GM23338 (cell line): ENCODE results near the gene MRGPRG.

Source experiments
- EZH2 ChIP-seq: fragments of 200-600 bp; sonication (generic); IDR thresholded peaks from one replicate; pipeline ENCODE4 v1.8.0; 2017; ENCODE audit warnings: antibody characterized with exemption, mild to moderate bottlenecking, low read depth; ENCODE audit not compliant: unreplicated experiment
- EZH2phosphoT487 ChIP-seq: fragments of 200-600 bp; sonication (generic); IDR thresholded peaks from one replicate; pipeline ENCODE4 v1.8.1; 2018; ENCODE audit warnings: antibody characterized with exemption; ENCODE audit not compliant: unreplicated experiment
- JUNB ChIP-seq: IDR thresholded peaks from one replicate; pipeline ENCODE4 v1.6.1; 2016; ENCODE audit warnings: antibody characterized with exemption; ENCODE audit not compliant: unreplicated experiment
- POLR2AphosphoS5 ChIP-seq: IDR thresholded peaks from 2 replicates; pipeline ENCODE4 v1.6.1; 2016; ENCODE audit warnings: antibody characterized with exemption, low read depth
- TF ChIP-seq, protein P1 (sequence below), 2 experiments: fragments of 200-600 bp in 1 of 2; sonication (generic) in 1 of 2; conservative IDR thresholded peaks; 2 replicates each; pipeline versions ENCODE4 v1.5.1 to v1.6.1; 2016 to 2017; ENCODE audit warnings: antibody characterized with exemption in 2 of 2, low read depth in 2 of 2, mild to moderate bottlenecking in 2 of 2, moderate library complexity in 1 of 2
- TF ChIP-seq, protein P2 (sequence below): IDR thresholded peaks from one replicate; pipeline ENCODE4 v1.6.1; 2018; ENCODE audit warnings: antibody characterized with exemption; ENCODE audit not compliant: unreplicated experiment

DNA sequence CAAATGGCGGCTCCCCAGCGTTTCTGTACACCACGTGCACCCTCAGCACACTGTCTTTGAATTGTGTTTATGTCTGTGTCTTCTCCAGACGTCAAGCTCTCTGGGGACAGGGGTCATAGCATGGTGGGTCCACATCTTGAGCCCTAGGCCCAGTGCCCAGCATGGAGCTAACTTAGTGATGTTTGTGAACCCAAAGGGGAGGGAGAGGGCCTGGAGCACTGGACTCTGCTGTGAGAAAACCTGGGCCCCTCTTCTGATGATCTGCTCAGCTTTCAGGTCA lies 4.3 kb downstream of the MRGPRG start:
- TF ChIP-seq, protein P1, sequence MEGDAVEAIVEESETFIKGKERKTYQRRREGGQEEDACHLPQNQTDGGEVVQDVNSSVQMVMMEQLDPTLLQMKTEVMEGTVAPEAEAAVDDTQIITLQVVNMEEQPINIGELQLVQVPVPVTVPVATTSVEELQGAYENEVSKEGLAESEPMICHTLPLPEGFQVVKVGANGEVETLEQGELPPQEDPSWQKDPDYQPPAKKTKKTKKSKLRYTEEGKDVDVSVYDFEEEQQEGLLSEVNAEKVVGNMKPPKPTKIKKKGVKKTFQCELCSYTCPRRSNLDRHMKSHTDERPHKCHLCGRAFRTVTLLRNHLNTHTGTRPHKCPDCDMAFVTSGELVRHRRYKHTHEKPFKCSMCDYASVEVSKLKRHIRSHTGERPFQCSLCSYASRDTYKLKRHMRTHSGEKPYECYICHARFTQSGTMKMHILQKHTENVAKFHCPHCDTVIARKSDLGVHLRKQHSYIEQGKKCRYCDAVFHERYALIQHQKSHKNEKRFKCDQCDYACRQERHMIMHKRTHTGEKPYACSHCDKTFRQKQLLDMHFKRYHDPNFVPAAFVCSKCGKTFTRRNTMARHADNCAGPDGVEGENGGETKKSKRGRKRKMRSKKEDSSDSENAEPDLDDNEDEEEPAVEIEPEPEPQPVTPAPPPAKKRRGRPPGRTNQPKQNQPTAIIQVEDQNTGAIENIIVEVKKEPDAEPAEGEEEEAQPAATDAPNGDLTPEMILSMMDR (conservative IDR thresholded peaks at IDR 0.05; ENCODE audit: low read depth in 2 of 2) = no peak
- TF ChIP-seq POLR2AphosphoS5 (no peak), EZH2 (no peak), EZH2phosphoT487 (no peak), JUNB (no peak)
- TF ChIP-seq, protein P2, sequence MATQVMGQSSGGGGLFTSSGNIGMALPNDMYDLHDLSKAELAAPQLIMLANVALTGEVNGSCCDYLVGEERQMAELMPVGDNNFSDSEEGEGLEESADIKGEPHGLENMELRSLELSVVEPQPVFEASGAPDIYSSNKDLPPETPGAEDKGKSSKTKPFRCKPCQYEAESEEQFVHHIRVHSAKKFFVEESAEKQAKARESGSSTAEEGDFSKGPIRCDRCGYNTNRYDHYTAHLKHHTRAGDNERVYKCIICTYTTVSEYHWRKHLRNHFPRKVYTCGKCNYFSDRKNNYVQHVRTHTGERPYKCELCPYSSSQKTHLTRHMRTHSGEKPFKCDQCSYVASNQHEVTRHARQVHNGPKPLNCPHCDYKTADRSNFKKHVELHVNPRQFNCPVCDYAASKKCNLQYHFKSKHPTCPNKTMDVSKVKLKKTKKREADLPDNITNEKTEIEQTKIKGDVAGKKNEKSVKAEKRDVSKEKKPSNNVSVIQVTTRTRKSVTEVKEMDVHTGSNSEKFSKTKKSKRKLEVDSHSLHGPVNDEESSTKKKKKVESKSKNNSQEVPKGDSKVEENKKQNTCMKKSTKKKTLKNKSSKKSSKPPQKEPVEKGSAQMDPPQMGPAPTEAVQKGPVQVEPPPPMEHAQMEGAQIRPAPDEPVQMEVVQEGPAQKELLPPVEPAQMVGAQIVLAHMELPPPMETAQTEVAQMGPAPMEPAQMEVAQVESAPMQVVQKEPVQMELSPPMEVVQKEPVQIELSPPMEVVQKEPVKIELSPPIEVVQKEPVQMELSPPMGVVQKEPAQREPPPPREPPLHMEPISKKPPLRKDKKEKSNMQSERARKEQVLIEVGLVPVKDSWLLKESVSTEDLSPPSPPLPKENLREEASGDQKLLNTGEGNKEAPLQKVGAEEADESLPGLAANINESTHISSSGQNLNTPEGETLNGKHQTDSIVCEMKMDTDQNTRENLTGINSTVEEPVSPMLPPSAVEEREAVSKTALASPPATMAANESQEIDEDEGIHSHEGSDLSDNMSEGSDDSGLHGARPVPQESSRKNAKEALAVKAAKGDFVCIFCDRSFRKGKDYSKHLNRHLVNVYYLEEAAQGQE = no peak
